HL-60 (cell line): ENCODE measurements around the gene CEP128.

ENCODE experiments used
- DNase-seq, 2 experiments: peaks; one replicate each; pipeline ENCODE4 v3.0.0-alpha.2; 2010 to 2020; ENCODE audit warnings: low read depth in 1 of 2, low spot score in 1 of 2
- H3K27ac ChIP-seq: fragments of 250-450 bp; sonication (Bioruptor Pico); replicated peaks from 2 replicates; pipeline ENCODE4 v1.5.1; 2020; ENCODE audit warnings: mild to moderate bottlenecking, moderate library complexity
- H3K27me3 ChIP-seq: fragments of 250-450 bp; sonication (Bioruptor Pico); 2 replicates; pipeline ENCODE4 v1.5.1; 2021; ENCODE audit warnings: mild to moderate bottlenecking, moderate library complexity; ENCODE audit not compliant: insufficient read depth, poor library complexity, severe bottlenecking
- H3K4me3 ChIP-seq: replicated peaks from 2 replicates; pipeline ENCODE4 v1.5.1; 2011; ENCODE audit warnings: mild to moderate bottlenecking, control low read depth, low read length; ENCODE audit not compliant: insufficient read depth
- CTCF ChIP-seq: IDR thresholded peaks from one replicate; pipeline ENCODE4 v1.5.1; 2011; ENCODE audit warnings: low read length, control low read depth, inconsistent platforms; ENCODE audit not compliant: insufficient read depth
- GABPA ChIP-seq: IDR thresholded peaks from 2 replicates; pipeline ENCODE4 v1.6.1; 2012; ENCODE audit warnings: low read depth
- POLR2AphosphoS5 ChIP-seq: IDR thresholded peaks from 2 replicates; pipeline ENCODE4 v1.6.1; 2012; ENCODE audit warnings: low read depth
- REST ChIP-seq: IDR thresholded peaks from 2 replicates; pipeline ENCODE4 v1.6.1; 2012; ENCODE audit warnings: low read depth; ENCODE audit not compliant: insufficient replicate concordance
- SPI1 ChIP-seq: IDR thresholded peaks from 2 replicates; pipeline ENCODE4 v1.6.1; 2012; ENCODE audit warnings: low read depth, mild to moderate bottlenecking, borderline replicate concordance

Gene CEP128

GRCh38 chr14:80906336-80906735, 35.2 kb downstream of the CEP128 start:
- Histone ChIP-seq H3K27ac (no peak overlapping the region), H3K27me3 (no peaks in the 10 kb centered on the region), H3K4me3 (no peak overlapping the region)
- TF ChIP-seq CTCF: no peak
- no peak for TF ChIP-seq POLR2AphosphoS5
- TF ChIP-seq REST: no peak
- no peak for TF ChIP-seq GABPA
- TF ChIP-seq SPI1: no peak
- no peak for DNase-seq

DNA sequence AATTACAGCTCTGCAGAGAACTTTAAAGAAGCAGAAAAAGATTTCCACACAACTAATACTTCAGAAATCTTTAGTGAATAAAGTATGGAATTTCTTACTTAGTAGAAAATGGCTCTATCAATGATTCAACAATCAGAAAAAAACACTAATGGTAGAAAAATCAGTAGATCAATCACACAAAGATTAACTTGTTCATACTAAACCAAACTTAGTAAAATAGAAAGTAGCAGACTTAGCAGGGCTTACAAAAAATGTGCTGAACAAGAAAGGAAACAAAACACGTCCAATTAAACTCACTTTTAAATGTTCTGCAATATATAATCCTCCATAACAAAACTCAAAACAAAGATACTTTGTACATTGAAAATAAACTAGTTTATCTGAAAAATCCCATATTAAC, 38.9 kb downstream of the CEP128 start:
- no peak for DNase-seq

GRCh38 chr14:80901822-80902221, 39.7 kb downstream of the CEP128 start:
- no peak overlapping the region for H3K4me3 ChIP-seq
- DNase-seq: no peak
- TF ChIP-seq SPI1 (no peak), CTCF (no peak), POLR2AphosphoS5 (no peak), REST (no peak), GABPA (no peak)
- no peak overlapping the region for H3K27ac ChIP-seq
- no peaks in the 10 kb centered on the region for H3K27me3 ChIP-seq

More for the DNA sequence above, 38.9 kb downstream of the CEP128 start:
- Histone ChIP-seq H3K27me3 (no peaks in the 10 kb centered on the region), H3K27ac (no peak overlapping the region), H3K4me3 (no peak overlapping the region)
- TF ChIP-seq POLR2AphosphoS5: no peak

GRCh38 chr14:80901260-80901659, 40.3 kb downstream of the CEP128 start:
- no peak for DNase-seq
- no peak overlapping the region for H3K4me3 ChIP-seq
- no peak for TF ChIP-seq GABPA
- no peak for TF ChIP-seq CTCF
- TF ChIP-seq SPI1: no peak
- TF ChIP-seq REST: no peak
- TF ChIP-seq POLR2AphosphoS5: no peak
- no peaks in the 10 kb centered on the region for H3K27me3 ChIP-seq
- H3K27ac ChIP-seq: no peak overlapping the region
